ENCODE measurements around the gene HS3ST4. TPM values are rescaled to one million over a fixed set of nuclear protein-coding genes. Genes with fewer than 3 reads are reported as not detected.

HS3ST4 gene
- total RNA-seq, 1 experiment from 2014 or later: not detected

DNA sequence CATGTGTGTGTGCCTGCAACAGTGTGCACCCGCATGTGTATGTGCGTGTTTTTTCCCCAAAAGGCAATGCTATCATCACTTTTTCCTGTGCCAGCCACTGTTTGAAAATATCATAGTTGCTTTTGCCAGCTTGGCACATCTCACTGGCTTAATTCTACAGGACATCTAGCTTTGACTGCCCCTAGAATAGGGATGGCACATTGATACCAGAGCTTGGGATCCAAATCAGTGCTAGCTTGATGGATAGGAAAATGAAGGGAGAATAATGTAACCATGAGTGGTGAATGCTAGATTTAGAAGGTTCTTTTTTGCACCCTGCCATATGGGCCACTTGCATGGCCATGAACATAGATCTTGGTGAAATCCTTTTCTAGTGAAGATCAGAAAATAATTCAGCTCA, 72.7 kb downstream of the HS3ST4 start:
- H3K27me3 ChIP-seq (ENCODE audit: insufficient read depth, low read length): 0 out of 2 replicates have a peak, but pooled peaks cover 3% of the 10 kb centered on the region
- no peak overlapping the region for H2AFZ ChIP-seq (ENCODE audit: low read depth, low read length, poor library complexity, severe bottlenecking)
- DNase-seq (ENCODE audit: low read depth, low spot score): no peak
- H4K20me1 ChIP-seq (ENCODE audit: insufficient read depth): no peaks in the 10 kb centered on the region
- no TSS peak for BruUV-seq (replicated peaks)
- TF ChIP-seq POLR2AphosphoS5 (IDR thresholded peaks at IDR 0.05; ENCODE audit: low read depth, low read length) (no peak), SRF (IDR thresholded peaks at IDR 0.05; ENCODE audit: low read depth) (no peak), SP1 (IDR thresholded peaks at IDR 0.05; ENCODE audit: low read depth) (no peak)
- intact Hi-C loops (cut with micrococcal nuclease): no loop called here
- no peaks in the 10 kb centered on the region for H3K79me2 ChIP-seq (ENCODE audit: insufficient read depth, low read length)
- no peak overlapping the region for H3K27ac ChIP-seq (ENCODE audit: low read depth, low read length)
- H3K4me2 ChIP-seq (ENCODE audit: low read length): no peak overlapping the region
- no peaks in the 10 kb centered on the region for H3K9me3 ChIP-seq (ENCODE audit: control insufficient read depth in 1 of 2, insufficient read depth in 1 of 2, low read depth in 1 of 2, low read length in 2 of 2)
- no peaks in the 10 kb centered on the region for H3K4me1 ChIP-seq (ENCODE audit: control insufficient read depth in 1 of 2, insufficient read depth in 2 of 2, low read length in 2 of 2)
- H3K9me2 ChIP-seq (ENCODE audit: insufficient read depth): no peaks in the 10 kb centered on the region
- RAD21 ChIA-PET (ENCODE audit: low non-redundant PET in 1 of 2, low total read pairs in 2 of 2, uncharacterized antibody in 2 of 2, unreplicated experiment in 2 of 2): no interaction called here
- no peak overlapping the region for H3K9ac ChIP-seq (ENCODE audit: low read length)
- CTCF ChIA-PET: no interaction called here
- no peak for ATAC-seq
- POLR2A ChIA-PET: no interaction called here
- no peaks in the 10 kb centered on the region for H3K36me3 ChIP-seq (ENCODE audit: control insufficient read depth in 1 of 2, insufficient read depth in 2 of 2, low read length in 2 of 2)
- H3K4me3 ChIP-seq (replicated peaks in 1 of 2; ENCODE audit: low read depth in 1 of 2, low read length in 2 of 2): no peak overlapping the region

DNA sequence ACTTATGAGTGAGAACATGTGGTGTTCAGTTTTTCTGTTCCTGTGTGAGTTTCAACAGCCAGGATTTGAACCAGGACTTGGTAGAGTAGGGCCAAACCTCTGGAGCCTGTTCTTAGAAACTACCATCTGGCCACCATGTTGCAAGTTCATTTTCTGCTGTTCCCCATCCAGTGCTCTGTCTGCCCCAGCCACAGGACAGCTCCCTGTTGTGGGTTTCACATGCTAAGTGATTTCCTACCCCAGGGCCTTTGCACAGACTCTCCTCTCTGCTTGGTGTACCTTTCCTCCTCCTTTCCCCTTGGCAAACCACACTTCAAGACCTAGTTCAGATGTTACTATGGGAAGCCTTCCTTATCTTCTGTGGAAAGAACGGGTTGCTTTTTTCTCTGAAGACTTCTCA, 79.5 kb downstream of the HS3ST4 start:
- no peak overlapping the region for H3K9ac ChIP-seq (ENCODE audit: low read length)
- no peak overlapping the region for H3K4me3 ChIP-seq (replicated peaks in 1 of 2; ENCODE audit: low read depth in 1 of 2, low read length in 2 of 2)
- no peak overlapping the region for H2AFZ ChIP-seq (ENCODE audit: low read depth, low read length, poor library complexity, severe bottlenecking)
- BruUV-seq (replicated peaks): no TSS peak
- no peaks in the 10 kb centered on the region for H4K20me1 ChIP-seq (ENCODE audit: insufficient read depth)
- no peaks in the 10 kb centered on the region for H3K27me3 ChIP-seq (ENCODE audit: insufficient read depth, low read length)
- no peak overlapping the region for H3K4me2 ChIP-seq (ENCODE audit: low read length)
- ATAC-seq (no peak), DNase-seq (ENCODE audit: low read depth, low spot score) (no peak)
- CTCF ChIA-PET: no interaction called here
- no peaks in the 10 kb centered on the region for H3K36me3 ChIP-seq (ENCODE audit: control insufficient read depth in 1 of 2, insufficient read depth in 2 of 2, low read length in 2 of 2)
- POLR2A ChIA-PET: no interaction called here
- H3K27ac ChIP-seq (ENCODE audit: low read depth, low read length): no peak overlapping the region
- H3K4me1 ChIP-seq (ENCODE audit: control insufficient read depth in 1 of 2, insufficient read depth in 2 of 2, low read length in 2 of 2): no peaks in the 10 kb centered on the region
- H3K9me2 ChIP-seq (ENCODE audit: insufficient read depth): no peaks in the 10 kb centered on the region
- RAD21 ChIA-PET (ENCODE audit: low non-redundant PET in 1 of 2, low total read pairs in 2 of 2, uncharacterized antibody in 2 of 2, unreplicated experiment in 2 of 2): no interaction called here
- H3K9me3 ChIP-seq (ENCODE audit: control insufficient read depth in 1 of 2, insufficient read depth in 1 of 2, low read depth in 1 of 2, low read length in 2 of 2): no peaks in the 10 kb centered on the region
- no peak for TF ChIP-seq ZFX (IDR thresholded peaks at IDR 0.05)
- TF ChIP-seq POLR2A (IDR thresholded peaks at IDR 0.05; ENCODE audit: borderline replicate concordance, extremely low read depth, insufficient read depth, insufficient read length): no peak
- no peak for TF ChIP-seq FOSL1 (IDR thresholded peaks at IDR 0.05; ENCODE audit: low read depth)
- TF ChIP-seq, protein P1, sequence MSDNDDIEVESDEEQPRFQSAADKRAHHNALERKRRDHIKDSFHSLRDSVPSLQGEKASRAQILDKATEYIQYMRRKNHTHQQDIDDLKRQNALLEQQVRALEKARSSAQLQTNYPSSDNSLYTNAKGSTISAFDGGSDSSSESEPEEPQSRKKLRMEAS (IDR thresholded peaks at IDR 0.05): no peak
- TF ChIP-seq JUND (IDR thresholded peaks at IDR 0.05): no peak
- TF ChIP-seq, protein P2, sequence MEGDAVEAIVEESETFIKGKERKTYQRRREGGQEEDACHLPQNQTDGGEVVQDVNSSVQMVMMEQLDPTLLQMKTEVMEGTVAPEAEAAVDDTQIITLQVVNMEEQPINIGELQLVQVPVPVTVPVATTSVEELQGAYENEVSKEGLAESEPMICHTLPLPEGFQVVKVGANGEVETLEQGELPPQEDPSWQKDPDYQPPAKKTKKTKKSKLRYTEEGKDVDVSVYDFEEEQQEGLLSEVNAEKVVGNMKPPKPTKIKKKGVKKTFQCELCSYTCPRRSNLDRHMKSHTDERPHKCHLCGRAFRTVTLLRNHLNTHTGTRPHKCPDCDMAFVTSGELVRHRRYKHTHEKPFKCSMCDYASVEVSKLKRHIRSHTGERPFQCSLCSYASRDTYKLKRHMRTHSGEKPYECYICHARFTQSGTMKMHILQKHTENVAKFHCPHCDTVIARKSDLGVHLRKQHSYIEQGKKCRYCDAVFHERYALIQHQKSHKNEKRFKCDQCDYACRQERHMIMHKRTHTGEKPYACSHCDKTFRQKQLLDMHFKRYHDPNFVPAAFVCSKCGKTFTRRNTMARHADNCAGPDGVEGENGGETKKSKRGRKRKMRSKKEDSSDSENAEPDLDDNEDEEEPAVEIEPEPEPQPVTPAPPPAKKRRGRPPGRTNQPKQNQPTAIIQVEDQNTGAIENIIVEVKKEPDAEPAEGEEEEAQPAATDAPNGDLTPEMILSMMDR (IDR thresholded peaks at IDR 0.05 in 2 of 3, conservative IDR thresholded peaks at IDR 0.05 in 1 of 3; ENCODE audit: borderline replicate concordance in 1 of 3, insufficient read depth in 1 of 3, low read depth in 2 of 3, low read length in 2 of 3): no peak
- no peak for TF ChIP-seq SP1 (IDR thresholded peaks at IDR 0.05; ENCODE audit: low read depth)
- TF ChIP-seq CEBPB (IDR thresholded peaks at IDR 0.05; ENCODE audit: low read depth): no peak
- TF ChIP-seq SRF (IDR thresholded peaks at IDR 0.05; ENCODE audit: low read depth): no peak
- intact Hi-C loops (cut with micrococcal nuclease): no loop called here
- no peaks in the 10 kb centered on the region for H3K79me2 ChIP-seq (ENCODE audit: insufficient read depth, low read length)

Measured in HCT116 (cell line).